ENCODE data around the gene KLRC4. TPM values are rescaled to one million over a fixed set of nuclear protein-coding genes. Genes with fewer than 3 reads are reported as not detected.
A peak's percentile ranks its signal among the peaks of the same experiment; 100 is the strongest.
"Not testable (repeated sequence)": the region's sequence is repeated elsewhere in the genome, so short reads cannot be mapped to it uniquely, and the experiment has no call there.

Gene KLRC4
- total RNA-seq, 2 experiments from 2014 or later = 9.3 to 9.9 TPM

GRCh38 chr12:10389904-10390303 lies 19.7 kb downstream of the KLRC4 start, which contains the start of gene KLRK1:
Gene KLRK1 (minus strand): TSS chr12:10390041. CDS start chr12:10388810, 1,231 bp downstream.
- CTCF ChIA-PET (ENCODE audit: unreplicated experiment) = no interaction called here

GRCh38 chr12:10388624-10389413 lies 20.7 kb downstream of the KLRC4 start:
- Histone ChIP-seq H3K4me2 (ENCODE audit: low read length) (peak overlapping the region; percentile 73), H2AFZ (ENCODE audit: low read length) (peak overlapping the region; percentile 91), H3K4me3 (ENCODE audit: low read depth, low read length, poor library complexity, severe bottlenecking) (peak overlapping the region; percentile 68), H3K4me1 (ENCODE audit: insufficient read depth, low read length, poor library complexity, severe bottlenecking) (peaks cover 69% of the 10 kb centered on the region), H3K9me3 (ENCODE audit: low read length) (peaks cover 19% of the 10 kb centered on the region), H3K27ac (ENCODE audit: low read depth, low read length, poor library complexity, severe bottlenecking) (peak overlapping the region; percentile 97), H3K36me3 (ENCODE audit: insufficient read depth, low read length) (peaks cover 25% of the 10 kb centered on the region), H3K79me2 (ENCODE audit: insufficient read depth, low read depth, low read length) (peaks cover 51% of the 10 kb centered on the region; the same call in 1 of the 2 replicates), H3K9me2 (ENCODE audit: insufficient read depth, low read length) (no peaks in the 10 kb centered on the region), H4K20me1 (ENCODE audit: insufficient read depth, low read length) (no peaks in the 10 kb centered on the region)
- intact Hi-C loops (cut with micrococcal nuclease; ENCODE audit: unreplicated experiment) = loop anchor here (1.0 to 2.0 kb wide), 2 partner anchors 8 to 24 kb away; no protein-coding TSS in a partner anchor
- no peak for DNase-seq (ENCODE audit: low spot score)
- TF ChIP-seq CTCF (conservative IDR thresholded peaks at IDR 0.05; ENCODE audit: low read length) (no peak), EZH2phosphoT487 (IDR thresholded peaks at IDR 0.05; ENCODE audit: borderline replicate concordance, low read depth, low read length) (no peak)
- TSS peak; percentile 92 for BruUV-seq (replicated peaks)
- POLR2A ChIA-PET = interaction anchor here (0.6 to 5.0 kb wide), 13 partner anchors 8 to 1390 kb away, joined by 3 to 41 read pairs (median 4); no protein-coding TSS in a partner anchor
- CTCF ChIA-PET (ENCODE audit: unreplicated experiment) = no interaction called here

More at GRCh38 chr12:10389904-10390303, 19.7 kb downstream of the KLRC4 start, which contains the start of gene KLRK1:
- TF ChIP-seq EZH2phosphoT487 (IDR thresholded peaks at IDR 0.05; ENCODE audit: borderline replicate concordance, low read depth, low read length) (no peak), CTCF (conservative IDR thresholded peaks at IDR 0.05; ENCODE audit: low read length) (no peak)
- H3K4me1 ChIP-seq (ENCODE audit: insufficient read depth, low read length, poor library complexity, severe bottlenecking) = peaks cover 80% of the 10 kb centered on the region
- BruUV-seq (replicated peaks) = no TSS peak
- POLR2A ChIA-PET = interaction anchor here (0.5 to 3.7 kb wide), 10 partner anchors 7 to 1772 kb away, joined by 3 to 32 read pairs (median 4); no protein-coding TSS in a partner anchor
- no peaks in the 10 kb centered on the region for H4K20me1 ChIP-seq (ENCODE audit: insufficient read depth, low read length)
- DNase-seq (ENCODE audit: low spot score) = no peak
- peak within 1 kb of the TSS; percentile 91 for H2AFZ ChIP-seq (ENCODE audit: low read length)
- H3K79me2 ChIP-seq (ENCODE audit: insufficient read depth, low read depth, low read length) = peaks cover 47% of the 10 kb centered on the region; the same call in 1 of the 2 replicates
- H3K4me3 ChIP-seq (ENCODE audit: low read depth, low read length, poor library complexity, severe bottlenecking) = peak within 1 kb of the TSS; percentile 68
- H3K27ac ChIP-seq (ENCODE audit: low read depth, low read length, poor library complexity, severe bottlenecking) = peak within 1 kb of the TSS; percentile 97
- peaks cover 8% of the 10 kb centered on the region; the same call in 1 of the 2 replicates for H3K9me3 ChIP-seq (ENCODE audit: low read length)
- intact Hi-C loops (cut with micrococcal nuclease; ENCODE audit: unreplicated experiment) = loop anchor here (2.0 to 10.0 kb wide), 4 partner anchors 25 to 1965 kb away; partner anchors contain the start of genes BORCS5, CLEC2D, MANSC1 and RIMKLB
- no peaks in the 10 kb centered on the region for H3K9me2 ChIP-seq (ENCODE audit: insufficient read depth, low read length)
- peak within 1 kb of the TSS; percentile 73 for H3K4me2 ChIP-seq (ENCODE audit: low read length)
- H3K36me3 ChIP-seq (ENCODE audit: insufficient read depth, low read length) = peaks cover 14% of the 10 kb centered on the region

GRCh38 chr12:10387498-10387897 lies 22.1 kb downstream of the KLRC4 start:
- POLR2A ChIA-PET = interaction anchor here (0.9 to 5.0 kb wide), 9 partner anchors 9 to 649 kb away, joined by 3 to 41 read pairs (median 6); no protein-coding TSS in a partner anchor
- H3K9me2 ChIP-seq (ENCODE audit: insufficient read depth, low read length); BruUV-seq (replicated peaks); CTCF ChIA-PET (ENCODE audit: unreplicated experiment); H4K20me1 ChIP-seq (ENCODE audit: insufficient read depth, low read length); DNase-seq (ENCODE audit: low spot score); intact Hi-C loops (cut with micrococcal nuclease; ENCODE audit: unreplicated experiment): not testable (repeated sequence)
- Histone ChIP-seq H3K4me3 (ENCODE audit: low read depth, low read length, poor library complexity, severe bottlenecking) (peak overlapping the region; percentile 68), H2AFZ (ENCODE audit: low read length) (peak overlapping the region; percentile 91; the same call in 1 of the 2 replicates), H3K4me2 (ENCODE audit: low read length) (peak overlapping the region; percentile 73), H3K36me3 (ENCODE audit: insufficient read depth, low read length) (peaks cover 37% of the 10 kb centered on the region), H3K4me1 (ENCODE audit: insufficient read depth, low read length, poor library complexity, severe bottlenecking) (peaks cover 56% of the 10 kb centered on the region), H3K27ac (ENCODE audit: low read depth, low read length, poor library complexity, severe bottlenecking) (peak overlapping the region; percentile 97), H3K9me3 (ENCODE audit: low read length) (peaks cover 32% of the 10 kb centered on the region), H3K79me2 (ENCODE audit: insufficient read depth, low read depth, low read length) (peaks cover 57% of the 10 kb centered on the region; the same call in 1 of the 2 replicates)
